NT2/D1 (cell line): Measurements from ENCODE around the gene DHRS7B.

Source experiments
- SUZ12 ChIP-seq: IDR thresholded peaks from 2 replicates; pipeline ENCODE4 v1.6.1; 2011; ENCODE audit not compliant: insufficient read length, insufficient read depth; ENCODE audit errors: extremely low read depth
- ZNF274 ChIP-seq: IDR thresholded peaks from 2 replicates; pipeline ENCODE4 v1.6.1; 2011; ENCODE audit warnings: mild to moderate bottlenecking, low read depth, low read length

GRCh38 chr17:21186399-21187187 lies 59.8 kb downstream of the DHRS7B start:
- TF ChIP-seq ZNF274: no peak
- no peak for TF ChIP-seq SUZ12
